Germinal center (tissue), 1 donor: ENCODE data around the gene ACTL8.

Experiments
- DNase-seq: peaks from one replicate; pipeline ENCODE4 v3.0.0; 2012; ENCODE audit warnings: mixed read lengths, low spot score

Gene ACTL8

GRCh38 chr1:17845583-17845982 lies 90.5 kb downstream of the ACTL8 start:
- DNase-seq: no peak

GRCh38 chr1:17846341-17846740 lies 91.2 kb downstream of the ACTL8 start:
- no peak for DNase-seq

GRCh38 chr1:17847111-17847510 lies 92.0 kb downstream of the ACTL8 start:
- DNase-seq: no peak

GRCh38 chr1:17849216-17849615 lies 94.1 kb downstream of the ACTL8 start:
- DNase-seq: no peak

GRCh38 chr1:17851056-17851455 lies 95.9 kb downstream of the ACTL8 start:
- no peak for DNase-seq

- DNase-seq: no peak
Measured at GRCh38 chr1:17852383-17852782, 97.2 kb downstream of the ACTL8 start.

GRCh38 chr1:17853241-17853935 lies 98.3 kb downstream of the ACTL8 start:
- DNase-seq: no peak

GRCh38 chr1:17856496-17857108 lies 101.5 kb downstream of the ACTL8 start:
- DNase-seq: no peak

GRCh38 chr1:17857109-17857499 lies 102.0 kb downstream of the ACTL8 start:
- DNase-seq: no peak

GRCh38 chr1:17857996-17858395 lies 102.9 kb downstream of the ACTL8 start:
- DNase-seq: no peak

- DNase-seq: no peak
Measured at GRCh38 chr1:17860812-17861211, 105.7 kb downstream of the ACTL8 start.

- DNase-seq: no peak
Measured at GRCh38 chr1:17861685-17862084, 106.6 kb downstream of the ACTL8 start.

GRCh38 chr1:17862121-17862520 lies 107.0 kb downstream of the ACTL8 start:
- no peak for DNase-seq

- no peak for DNase-seq
Measured at GRCh38 chr1:17865912-17866739, 111.0 kb downstream of the ACTL8 start.

- no peak for DNase-seq
Measured at GRCh38 chr1:17866740-17867029, 111.6 kb downstream of the ACTL8 start.

GRCh38 chr1:17867470-17867869 lies 112.3 kb downstream of the ACTL8 start:
- no peak for DNase-seq

GRCh38 chr1:17869815-17870214 lies 114.7 kb downstream of the ACTL8 start:
- DNase-seq: no peak

GRCh38 chr1:17870679-17871078 lies 115.5 kb downstream of the ACTL8 start:
- no peak for DNase-seq

- no peak for DNase-seq
Measured at GRCh38 chr1:17873007-17873675, 118.0 kb downstream of the ACTL8 start.

GRCh38 chr1:17874231-17874630 lies 119.1 kb downstream of the ACTL8 start:
- no peak for DNase-seq

GRCh38 chr1:17874710-17875109 lies 119.6 kb downstream of the ACTL8 start:
- DNase-seq: no peak

GRCh38 chr1:17875171-17875881 lies 120.2 kb downstream of the ACTL8 start:
- no peak for DNase-seq
